ENCODE results near the gene MYLK2.

Gene MYLK2

DNA sequence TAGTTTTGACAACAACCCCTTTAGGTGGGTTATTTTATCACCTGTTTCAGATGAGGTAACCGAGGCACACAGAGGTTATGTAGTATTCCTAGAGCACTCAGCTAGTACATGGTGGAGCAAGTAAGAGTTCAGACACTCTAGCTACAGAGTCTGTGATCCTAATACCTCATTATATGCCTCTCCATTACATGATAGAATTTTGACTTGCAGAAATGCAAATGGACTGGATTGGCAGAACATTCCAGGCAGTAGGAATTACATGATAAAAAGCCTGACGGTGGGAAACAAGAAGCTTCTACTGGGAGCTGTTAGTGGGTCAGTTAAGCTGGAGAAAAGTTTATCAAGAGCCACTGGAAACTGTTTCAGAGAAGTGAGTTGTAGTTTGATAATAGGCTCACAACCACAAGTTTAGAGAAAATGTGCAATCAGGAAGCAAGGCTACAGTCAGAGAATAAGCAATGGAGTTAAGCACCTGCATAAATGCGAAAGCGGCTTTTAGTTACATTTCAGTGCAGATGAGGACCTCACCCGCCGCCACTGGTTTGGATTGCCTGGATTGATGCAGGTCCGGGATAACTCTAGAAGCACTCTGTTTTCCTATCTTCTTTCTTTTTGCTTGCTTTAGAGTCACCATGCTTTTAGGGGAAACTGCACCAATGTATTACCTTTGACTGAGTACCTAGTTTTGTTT lies 34.7 kb upstream of the MYLK2 start:
- DNase-seq: no peak
- Histone ChIP-seq H3K9me3 (no peaks in the 10 kb centered on the region), H3K4me1 (no peaks in the 10 kb centered on the region), H3K27me3 (no peaks in the 10 kb centered on the region), H3K36me3 (peaks cover 97% of the 10 kb centered on the region), H3K4me3 (ENCODE audit: low read depth, low read length) (no peak overlapping the region)
- TF ChIP-seq, protein P1, sequence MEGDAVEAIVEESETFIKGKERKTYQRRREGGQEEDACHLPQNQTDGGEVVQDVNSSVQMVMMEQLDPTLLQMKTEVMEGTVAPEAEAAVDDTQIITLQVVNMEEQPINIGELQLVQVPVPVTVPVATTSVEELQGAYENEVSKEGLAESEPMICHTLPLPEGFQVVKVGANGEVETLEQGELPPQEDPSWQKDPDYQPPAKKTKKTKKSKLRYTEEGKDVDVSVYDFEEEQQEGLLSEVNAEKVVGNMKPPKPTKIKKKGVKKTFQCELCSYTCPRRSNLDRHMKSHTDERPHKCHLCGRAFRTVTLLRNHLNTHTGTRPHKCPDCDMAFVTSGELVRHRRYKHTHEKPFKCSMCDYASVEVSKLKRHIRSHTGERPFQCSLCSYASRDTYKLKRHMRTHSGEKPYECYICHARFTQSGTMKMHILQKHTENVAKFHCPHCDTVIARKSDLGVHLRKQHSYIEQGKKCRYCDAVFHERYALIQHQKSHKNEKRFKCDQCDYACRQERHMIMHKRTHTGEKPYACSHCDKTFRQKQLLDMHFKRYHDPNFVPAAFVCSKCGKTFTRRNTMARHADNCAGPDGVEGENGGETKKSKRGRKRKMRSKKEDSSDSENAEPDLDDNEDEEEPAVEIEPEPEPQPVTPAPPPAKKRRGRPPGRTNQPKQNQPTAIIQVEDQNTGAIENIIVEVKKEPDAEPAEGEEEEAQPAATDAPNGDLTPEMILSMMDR (IDR thresholded peaks at IDR 0.05; ENCODE audit: low read depth, low read length): no peak

DNA sequence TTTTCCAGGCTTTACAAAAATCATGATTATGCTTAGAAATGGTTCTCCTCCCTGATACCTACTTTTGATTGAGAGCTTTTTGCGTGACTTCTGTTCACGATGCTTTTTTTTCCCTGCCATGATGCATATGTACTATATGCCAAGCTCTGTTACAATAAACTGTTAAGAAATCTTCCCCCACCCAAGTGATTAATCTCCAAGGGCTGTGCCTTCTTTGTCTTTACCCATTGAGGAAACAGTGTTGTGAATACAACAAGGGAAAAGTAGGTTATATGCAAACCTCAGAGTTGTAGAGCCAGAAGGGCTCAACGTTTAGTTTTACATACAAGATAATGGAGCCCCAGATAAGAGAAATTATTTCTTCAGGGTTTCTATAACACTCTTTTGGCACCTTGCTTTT lies 34.1 kb upstream of the MYLK2 start:
- no peaks in the 10 kb centered on the region for H3K4me1 ChIP-seq
- DNase-seq: no peak
- TF ChIP-seq, protein P1 (IDR thresholded peaks at IDR 0.05; ENCODE audit: low read depth, low read length): no peak
- peaks cover 97% of the 10 kb centered on the region for H3K36me3 ChIP-seq
- no peak overlapping the region for H3K4me3 ChIP-seq (ENCODE audit: low read depth, low read length)
- no peaks in the 10 kb centered on the region for H3K9me3 ChIP-seq
- no peaks in the 10 kb centered on the region for H3K27me3 ChIP-seq

DNA sequence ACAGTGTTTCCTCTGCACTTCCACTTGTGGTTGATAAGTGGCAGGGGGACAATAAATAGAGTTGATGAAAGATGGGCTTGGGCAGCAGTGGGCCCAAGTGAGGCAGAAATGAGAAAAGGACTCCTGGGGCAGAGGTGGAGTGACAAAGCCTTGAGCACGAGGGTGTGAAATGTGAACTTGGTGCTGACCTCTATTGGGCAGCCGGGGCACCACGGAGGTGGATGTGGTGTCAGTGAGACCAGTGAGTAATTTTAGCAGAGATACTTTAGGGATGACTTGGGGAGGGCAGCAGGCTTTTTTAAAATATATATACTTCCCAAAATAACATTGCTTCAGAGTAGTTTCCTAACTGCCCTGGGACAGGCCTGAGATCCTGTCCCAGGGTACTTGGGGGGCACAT lies 30.6 kb upstream of the MYLK2 start:
- H3K4me3 ChIP-seq (ENCODE audit: low read depth, low read length): no peak overlapping the region
- peaks cover 98% of the 10 kb centered on the region for H3K36me3 ChIP-seq
- DNase-seq: no peak
- TF ChIP-seq, protein P1 (IDR thresholded peaks at IDR 0.05; ENCODE audit: low read depth, low read length): no peak
- no peaks in the 10 kb centered on the region for H3K27me3 ChIP-seq
- no peaks in the 10 kb centered on the region for H3K9me3 ChIP-seq
- no peaks in the 10 kb centered on the region for H3K4me1 ChIP-seq

DNA sequence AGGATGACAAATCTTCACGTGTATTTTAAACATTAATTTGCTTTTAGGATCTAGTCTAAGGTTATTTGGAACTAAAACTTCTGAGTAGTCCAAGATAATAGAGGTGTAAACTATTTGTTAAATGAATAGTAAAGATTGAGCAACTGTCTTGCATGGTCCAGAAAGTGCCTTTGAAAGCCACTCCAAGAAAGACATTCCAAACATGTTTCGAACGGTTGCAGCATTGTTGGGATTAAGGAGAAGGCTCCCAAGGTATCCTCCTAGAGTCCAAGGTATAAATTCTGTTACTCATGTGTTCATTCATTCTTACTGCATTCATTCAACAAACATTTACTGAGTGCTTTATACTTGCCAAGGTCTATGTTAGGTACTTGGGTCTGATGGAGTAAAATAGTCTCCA lies 28.8 kb upstream of the MYLK2 start:
- H3K36me3 ChIP-seq: peaks cover 98% of the 10 kb centered on the region

DNA sequence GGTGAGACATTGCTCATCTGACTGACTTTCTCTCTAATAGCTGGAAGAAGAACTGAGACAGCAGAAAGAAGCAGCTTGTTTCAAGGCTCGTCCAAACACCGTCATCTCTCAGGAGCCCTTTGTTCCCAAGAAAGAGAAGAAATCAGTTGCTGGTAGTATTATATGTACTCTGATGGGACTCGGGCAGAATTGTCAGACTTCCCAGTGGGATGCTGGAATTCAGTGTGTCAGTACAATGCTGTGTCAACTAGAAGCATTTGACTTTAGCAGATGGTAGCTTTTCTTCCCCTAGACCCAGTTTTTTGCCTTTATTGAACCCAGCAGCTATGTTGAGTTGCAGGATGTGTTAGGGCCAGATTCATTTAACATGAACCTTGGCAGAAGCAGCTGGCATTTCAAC lies 21.8 kb upstream of the MYLK2 start:
- H3K36me3 ChIP-seq: peaks cover 94% of the 10 kb centered on the region
- no peak overlapping the region for H3K4me3 ChIP-seq (ENCODE audit: low read depth, low read length)
- no peaks in the 10 kb centered on the region for H3K27me3 ChIP-seq
- TF ChIP-seq, protein P1 (IDR thresholded peaks at IDR 0.05; ENCODE audit: low read depth, low read length): no peak
- DNase-seq: no peak
- H3K4me1 ChIP-seq: no peaks in the 10 kb centered on the region
- no peaks in the 10 kb centered on the region for H3K9me3 ChIP-seq

More for the DNA sequence above, 28.8 kb upstream of the MYLK2 start:
- H3K4me1 ChIP-seq: no peaks in the 10 kb centered on the region
- TF ChIP-seq, protein P1 (IDR thresholded peaks at IDR 0.05; ENCODE audit: low read depth, low read length): no peak
- H3K9me3 ChIP-seq: no peaks in the 10 kb centered on the region
- no peak for DNase-seq
- no peak overlapping the region for H3K4me3 ChIP-seq (ENCODE audit: low read depth, low read length)
- H3K27me3 ChIP-seq: no peaks in the 10 kb centered on the region

DNA sequence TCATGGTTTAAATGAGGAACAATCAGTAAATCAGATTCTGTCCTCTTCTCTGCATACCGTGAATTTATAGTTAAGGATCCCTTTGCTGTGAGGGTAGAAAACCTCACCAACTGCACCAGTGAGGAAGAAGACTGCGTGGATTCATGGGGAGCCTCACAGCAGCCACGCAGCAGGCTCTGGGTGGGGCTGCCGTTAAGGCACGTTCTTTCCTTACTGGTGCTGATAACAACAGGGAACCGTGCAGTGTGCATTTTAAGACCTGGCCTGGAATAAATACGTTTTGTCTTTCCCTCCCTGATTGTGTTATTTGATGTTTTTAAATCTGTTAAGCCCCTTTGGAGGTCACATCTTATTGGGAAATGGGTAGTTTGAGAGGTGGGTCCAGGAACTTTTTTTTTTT lies 17.6 kb upstream of the MYLK2 start:
- DNase-seq: no peak
- Histone ChIP-seq H3K27me3 (no peaks in the 10 kb centered on the region), H3K4me1 (peaks cover 3% of the 10 kb centered on the region; the same call in 1 of the 2 replicates), H3K4me3 (ENCODE audit: low read depth, low read length) (no peak overlapping the region), H3K9me3 (no peaks in the 10 kb centered on the region), H3K36me3 (peaks cover 85% of the 10 kb centered on the region)
- TF ChIP-seq, protein P1 (IDR thresholded peaks at IDR 0.05; ENCODE audit: low read depth, low read length): no peak
